ENCODE results near the gene TM9SF1. TPM values are rescaled to one million over a fixed set of nuclear protein-coding genes. Genes with fewer than 3 reads are reported as not detected.
"Not testable (repeated sequence)": the region's sequence is repeated elsewhere in the genome, so short reads cannot be mapped to it uniquely, and the experiment has no call there.

Gene TM9SF1
- total RNA-seq, 1 experiment from 2014 or later: 68.0 TPM

- H3K27ac Mint-ChIP-seq (ENCODE audit: unreplicated experiment): no peak overlapping the region
- TF ChIP-seq CTCF (IDR thresholded peaks at IDR 0.05; ENCODE audit: unreplicated experiment): no peak
- DNase-seq: no peak
- peaks cover 9% of the 10 kb centered on the region for H3K4me1 Mint-ChIP-seq (ENCODE audit: low read depth, unreplicated experiment)
- H3K4me3 Mint-ChIP-seq (ENCODE audit: low read depth, unreplicated experiment): no peak overlapping the region
- CTCF ChIA-PET: no interaction called here
- peaks cover 10% of the 10 kb centered on the region for H3K36me3 Mint-ChIP-seq (ENCODE audit: insufficient read depth, unreplicated experiment)
- no TSS peak for BruUV-seq (replicated peaks)
- no peaks in the 10 kb centered on the region for H3K27me3 Mint-ChIP-seq (ENCODE audit: unreplicated experiment)
- no peaks in the 10 kb centered on the region for H3K9me3 Mint-ChIP-seq (ENCODE audit: low read depth, unreplicated experiment)
- intact Hi-C loops (cut with micrococcal nuclease; ENCODE audit: unreplicated experiment): no loop called here
Observed at GRCh38 chr14:24226473-24226872, 31.2 kb upstream of the TM9SF1 start.

- Mint-ChIP-seq H3K9me3 (ENCODE audit: low read depth, unreplicated experiment) (no peaks in the 10 kb centered on the region), H3K27ac (ENCODE audit: unreplicated experiment) (no peak overlapping the region), H3K27me3 (ENCODE audit: unreplicated experiment) (no peaks in the 10 kb centered on the region), H3K4me3 (ENCODE audit: low read depth, unreplicated experiment) (no peak overlapping the region), H3K36me3 (ENCODE audit: insufficient read depth, unreplicated experiment) (peaks cover 9% of the 10 kb centered on the region), H3K4me1 (ENCODE audit: low read depth, unreplicated experiment) (peaks cover 9% of the 10 kb centered on the region)
- CTCF ChIA-PET: no interaction called here
- no TSS peak for BruUV-seq (replicated peaks)
- intact Hi-C loops (cut with micrococcal nuclease; ENCODE audit: unreplicated experiment): no loop called here
- no peak for TF ChIP-seq CTCF (IDR thresholded peaks at IDR 0.05; ENCODE audit: unreplicated experiment)
- DNase-seq: no peak
Observed at GRCh38 chr14:24224618-24225071, 29.4 kb upstream of the TM9SF1 start.

GRCh38 chr14:24222987-24223386 lies 27.7 kb upstream of the TM9SF1 start:
- intact Hi-C loops (cut with micrococcal nuclease; ENCODE audit: unreplicated experiment); H3K27me3 Mint-ChIP-seq (ENCODE audit: unreplicated experiment); BruUV-seq (replicated peaks); H3K9me3 Mint-ChIP-seq (ENCODE audit: low read depth, unreplicated experiment); H3K36me3 Mint-ChIP-seq (ENCODE audit: insufficient read depth, unreplicated experiment); H3K4me1 Mint-ChIP-seq (ENCODE audit: low read depth, unreplicated experiment); H3K27ac Mint-ChIP-seq (ENCODE audit: unreplicated experiment); CTCF ChIA-PET; DNase-seq; H3K4me3 Mint-ChIP-seq (ENCODE audit: low read depth, unreplicated experiment): not testable (repeated sequence)

- Mint-ChIP-seq H3K27me3 (ENCODE audit: unreplicated experiment) (no peaks in the 10 kb centered on the region), H3K9me3 (ENCODE audit: low read depth, unreplicated experiment) (no peaks in the 10 kb centered on the region), H3K36me3 (ENCODE audit: insufficient read depth, unreplicated experiment) (peaks cover 22% of the 10 kb centered on the region), H3K4me1 (ENCODE audit: low read depth, unreplicated experiment) (peaks cover 2% of the 10 kb centered on the region), H3K4me3 (ENCODE audit: low read depth, unreplicated experiment) (no peak overlapping the region), H3K27ac (ENCODE audit: unreplicated experiment) (no peak overlapping the region)
- no peak for TF ChIP-seq CTCF (IDR thresholded peaks at IDR 0.05; ENCODE audit: unreplicated experiment)
- DNase-seq: no peak
- no TSS peak for BruUV-seq (replicated peaks)
- intact Hi-C loops (cut with micrococcal nuclease; ENCODE audit: unreplicated experiment): no loop called here
- CTCF ChIA-PET: interaction anchor here (0.6 kb wide), 1 partner anchor 9 kb away, joined by 4 read pairs; no protein-coding TSS in a partner anchor
Observed at GRCh38 chr14:24219521-24219920, 24.3 kb upstream of the TM9SF1 start.

- intact Hi-C loops (cut with micrococcal nuclease; ENCODE audit: unreplicated experiment): no loop called here
- no TSS peak for BruUV-seq (replicated peaks)
- Mint-ChIP-seq H3K9me3 (ENCODE audit: low read depth, unreplicated experiment) (no peaks in the 10 kb centered on the region), H3K4me3 (ENCODE audit: low read depth, unreplicated experiment) (no peak overlapping the region), H3K27me3 (ENCODE audit: unreplicated experiment) (no peaks in the 10 kb centered on the region), H3K27ac (ENCODE audit: unreplicated experiment) (no peak overlapping the region), H3K36me3 (ENCODE audit: insufficient read depth, unreplicated experiment) (peaks cover 25% of the 10 kb centered on the region), H3K4me1 (ENCODE audit: low read depth, unreplicated experiment) (peaks cover 7% of the 10 kb centered on the region)
- CTCF ChIA-PET: interaction anchor here (0.6 kb wide), 1 partner anchor 10 kb away, joined by 4 read pairs; no protein-coding TSS in a partner anchor
- no peak for TF ChIP-seq CTCF (IDR thresholded peaks at IDR 0.05; ENCODE audit: unreplicated experiment)
- DNase-seq: no peak
Observed at GRCh38 chr14:24219080-24219479, 23.8 kb upstream of the TM9SF1 start.

- Mint-ChIP-seq H3K36me3 (ENCODE audit: insufficient read depth, unreplicated experiment) (peaks cover 47% of the 10 kb centered on the region), H3K4me1 (ENCODE audit: low read depth, unreplicated experiment) (peaks cover 12% of the 10 kb centered on the region)
- H3K4me3 Mint-ChIP-seq (ENCODE audit: low read depth, unreplicated experiment); BruUV-seq (replicated peaks); CTCF ChIA-PET; H3K27me3 Mint-ChIP-seq (ENCODE audit: unreplicated experiment); DNase-seq; intact Hi-C loops (cut with micrococcal nuclease; ENCODE audit: unreplicated experiment); H3K9me3 Mint-ChIP-seq (ENCODE audit: low read depth, unreplicated experiment); H3K27ac Mint-ChIP-seq (ENCODE audit: unreplicated experiment): not testable (repeated sequence)
Observed at GRCh38 chr14:24216876-24217275, 21.6 kb upstream of the TM9SF1 start.
